H1 (cell line): ENCODE results near the gene HERC3.

ENCODE experiments used
- CHD1 ChIP-seq: IDR thresholded peaks from 2 replicates; pipeline ENCODE4 v1.6.1; 2012; ENCODE audit warnings: low read depth, low read length, improper control_type of control experiment
- CTCF ChIP-seq, 3 experiments: IDR thresholded peaks; 1 replicate in 2 of 3; 2 replicates in 1 of 3; pipeline versions ENCODE4 v1.5.1 to v1.6.1; 2011; ENCODE audit warnings: low read length in 3 of 3, mild to moderate bottlenecking in 3 of 3, inconsistent platforms in 2 of 3, low read depth in 1 of 3, moderate library complexity in 1 of 3; ENCODE audit not compliant: insufficient read depth in 1 of 3; ENCODE audit errors: control extremely low read depth in 1 of 3
- EP300 ChIP-seq, 2 experiments: IDR thresholded peaks; 1 replicate in 1 of 2; 2 replicates in 1 of 2; pipeline ENCODE4 v1.6.1; 2011 to 2012; ENCODE audit warnings: low read depth in 2 of 2, low read length in 2 of 2, mild to moderate bottlenecking in 2 of 2, borderline replicate concordance in 1 of 2, inconsistent platforms in 1 of 2, moderate library complexity in 1 of 2
- RAD21 ChIP-seq, 2 experiments: IDR thresholded peaks in 1 of 2; conservative IDR thresholded peaks in 1 of 2; 2 replicates each; pipeline ENCODE4 v1.6.1; 2011; ENCODE audit warnings: low read depth in 2 of 2, low read length in 2 of 2, improper control_type of control experiment in 1 of 2, inconsistent platforms in 1 of 2, mild to moderate bottlenecking in 1 of 2, moderate library complexity in 1 of 2
- SIN3A ChIP-seq, 2 experiments: IDR thresholded peaks in 1 of 2; conservative IDR thresholded peaks in 1 of 2; 2 replicates each; pipeline ENCODE4 v1.6.1; 2011 to 2012; ENCODE audit warnings: low read length in 2 of 2, improper control_type of control experiment in 1 of 2, low read depth in 1 of 2, mild to moderate bottlenecking in 1 of 2
- SP2 ChIP-seq: IDR thresholded peaks from 2 replicates; pipeline ENCODE4 v1.6.1; 2012; ENCODE audit warnings: mild to moderate bottlenecking, low read length, inconsistent platforms
- TAF1 ChIP-seq: IDR thresholded peaks from 2 replicates; pipeline ENCODE4 v1.6.1; 2011; ENCODE audit warnings: mild to moderate bottlenecking, low read depth, low read length
- TAF7 ChIP-seq: optimal IDR thresholded peaks from 2 replicates; pipeline ENCODE3; 2011; ENCODE audit warnings: low read depth, mild to moderate bottlenecking, inconsistent platforms, low read length, moderate library complexity, borderline replicate concordance
- TEAD4 ChIP-seq: IDR thresholded peaks from 2 replicates; pipeline ENCODE4 v1.6.1; 2012; ENCODE audit warnings: low read depth, low read length, inconsistent platforms, mixed read lengths
- TF ChIP-seq, protein P1 (sequence below): IDR thresholded peaks from 2 replicates; pipeline ENCODE4 v1.6.1; 2012; ENCODE audit warnings: inconsistent platforms

DNA sequence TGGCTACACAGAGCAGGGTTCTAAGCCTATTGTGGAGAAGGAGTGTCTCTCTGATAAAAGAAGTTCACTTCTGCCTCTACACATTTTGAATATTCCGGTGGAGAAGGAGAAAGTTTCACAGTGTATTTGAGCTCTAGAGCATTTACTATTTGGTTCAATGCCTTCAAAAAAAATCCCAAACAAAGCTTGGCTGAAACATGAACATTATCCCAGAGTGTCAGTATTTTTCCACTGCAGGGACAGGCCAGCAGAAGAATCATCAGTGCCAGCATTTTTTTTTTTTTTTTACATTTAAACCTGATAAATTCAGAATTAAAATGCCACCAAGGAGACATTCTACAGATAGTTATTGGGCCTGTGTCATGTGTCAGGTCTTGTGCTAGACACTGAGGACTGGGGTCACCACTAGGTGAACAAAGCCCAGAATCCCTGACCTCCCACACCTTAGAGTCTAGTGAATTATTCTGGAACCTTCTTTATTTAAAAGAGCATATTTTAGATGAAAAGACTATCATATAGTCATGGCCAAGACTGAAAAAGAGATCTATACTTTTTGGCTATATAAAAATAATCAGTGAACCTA lies 153.4 kb downstream of the HERC3 start:
- TF ChIP-seq TAF1 (no peak), TEAD4 (no peak), EP300 (IDR thresholded peaks at IDR 0.05; ENCODE audit: borderline replicate concordance in 1 of 2, low read depth in 2 of 2, low read length in 2 of 2) (no peak), CTCF (IDR thresholded peaks at IDR 0.05; ENCODE audit: control extremely low read depth in 1 of 3, insufficient read depth in 1 of 3, low read depth in 1 of 3, low read length in 3 of 3) (no peak), CHD1 (no peak), SIN3A (conservative IDR thresholded peaks at IDR 0.05 in 1 of 2, IDR thresholded peaks at IDR 0.05 in 1 of 2; ENCODE audit: low read depth in 1 of 2, low read length in 2 of 2) (no peak), SP2 (no peak), RAD21 (IDR thresholded peaks at IDR 0.05 in 1 of 2, conservative IDR thresholded peaks at IDR 0.05 in 1 of 2; ENCODE audit: low read depth in 2 of 2, low read length in 2 of 2) (no peak), TAF7 (no peak)
- TF ChIP-seq, protein P1, sequence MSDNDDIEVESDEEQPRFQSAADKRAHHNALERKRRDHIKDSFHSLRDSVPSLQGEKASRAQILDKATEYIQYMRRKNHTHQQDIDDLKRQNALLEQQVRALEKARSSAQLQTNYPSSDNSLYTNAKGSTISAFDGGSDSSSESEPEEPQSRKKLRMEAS: no peak
